Stimulated activated naive B cell treated with anti-CD40 and anti-IgM and Interleukin-4, amounts not matched to agents 10 μg/mL and 1 μg/mL and 100 μg/mL, for 72 hours (primary cell): Measurements from ENCODE around the gene TYMP.
"Not testable (repeated sequence)": the region's sequence is repeated elsewhere in the genome, so short reads cannot be mapped to it uniquely, and the experiment has no call there.

ENCODE experiments used
- ATAC-seq, 2 donors: fragments of 150-1000 bp; cut with Tn5 transposase; replicated peaks; 2 replicates each; pipeline ENCODE4 v1.10.0; 2021; ENCODE audit warnings: moderate library complexity in 1 of 2
- DNase-seq: peaks from one replicate; pipeline ENCODE4 v3.0.0; 2021
- H3K27ac Mint-ChIP-seq: one replicate; pipeline ENCODE4 v1.8.0; 2022; ENCODE audit warnings: mild to moderate bottlenecking, mixed read lengths
- H3K27me3 Mint-ChIP-seq, 2 donors: one replicate each; pipeline ENCODE4 v1.8.0; 2022; ENCODE audit warnings: mixed read lengths in 2 of 2
- H3K36me3 Mint-ChIP-seq, 2 donors: one replicate each; pipeline ENCODE4 v1.8.0; 2022; ENCODE audit warnings: mixed read lengths in 2 of 2, mild to moderate bottlenecking in 1 of 2
- H3K4me1 Mint-ChIP-seq, 2 donors: one replicate each; pipeline ENCODE4 v1.8.0; 2022; ENCODE audit warnings: mixed read lengths in 2 of 2, mild to moderate bottlenecking in 1 of 2
- H3K4me3 Mint-ChIP-seq, 2 donors: one replicate each; pipeline ENCODE4 v1.8.0; 2022; ENCODE audit warnings: mild to moderate bottlenecking in 2 of 2, mixed read lengths in 2 of 2, moderate library complexity in 1 of 2
- H3K9me3 Mint-ChIP-seq, 2 donors: one replicate each; pipeline ENCODE4 v1.8.0; 2022; ENCODE audit warnings: mixed read lengths in 2 of 2, mild to moderate bottlenecking in 1 of 2

Gene TYMP

DNA sequence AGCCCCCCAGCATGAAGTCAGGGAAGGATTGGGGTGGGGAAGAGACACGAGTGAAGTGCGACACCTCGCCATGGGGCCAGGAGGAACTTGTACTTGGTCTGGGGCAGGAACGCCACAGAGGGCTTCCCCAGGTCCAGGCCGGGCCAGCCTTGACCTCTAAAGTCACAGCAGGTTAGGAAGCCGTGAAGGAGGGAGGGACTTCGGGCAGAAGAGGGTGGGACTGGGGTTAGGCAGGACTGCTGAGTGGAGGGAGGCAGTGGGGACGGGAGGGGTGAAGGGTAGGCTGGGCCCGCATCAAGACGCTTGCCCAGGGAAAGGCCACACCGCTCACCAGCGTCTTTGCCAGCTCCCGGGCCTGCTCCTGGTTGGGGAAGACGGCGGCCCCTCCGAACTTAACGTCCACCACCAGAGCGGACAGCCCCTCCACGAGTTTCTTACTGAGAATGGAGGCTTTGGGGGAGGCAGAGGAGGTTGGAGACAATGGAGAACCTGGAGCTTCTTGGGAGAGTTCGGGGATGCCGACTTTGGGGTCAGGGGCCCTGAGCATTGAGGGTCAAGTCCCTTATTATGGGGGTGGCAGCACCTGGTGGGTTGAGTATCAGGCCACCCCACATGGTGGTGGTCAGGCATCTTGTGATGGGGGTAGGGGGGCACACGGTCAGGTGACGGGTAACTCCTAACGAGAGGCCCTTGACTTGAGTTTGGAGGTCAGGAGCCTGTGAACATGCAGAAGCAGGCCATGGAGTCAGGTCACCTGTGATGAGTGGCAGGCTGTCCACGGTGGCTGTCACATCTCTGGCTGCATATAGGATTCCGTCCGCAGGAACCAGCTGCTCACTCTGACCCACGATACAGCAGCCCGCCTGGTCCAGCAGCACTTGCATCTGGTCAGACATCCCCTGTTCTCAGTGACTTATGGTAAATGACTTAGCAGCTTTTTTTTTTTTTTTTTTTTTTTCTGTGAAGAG is 2.7 kb downstream of the TYMP start:
- peak; percentile 70 for DNase-seq
- peak overlapping the region; percentile 94 for H3K27ac Mint-ChIP-seq
- H3K9me3 Mint-ChIP-seq = no peaks in the 10 kb centered on the region
- H3K4me3 Mint-ChIP-seq = peak overlapping the region; percentile 87 to 93
- peak; percentile 22 to 23 for ATAC-seq
- no peaks in the 10 kb centered on the region for H3K27me3 Mint-ChIP-seq
- H3K4me1 Mint-ChIP-seq = peaks cover 40 to 70% of the 10 kb centered on the region in 2 donors
- peaks cover 46 to 47% of the 10 kb centered on the region in 2 donors for H3K36me3 Mint-ChIP-seq

DNA sequence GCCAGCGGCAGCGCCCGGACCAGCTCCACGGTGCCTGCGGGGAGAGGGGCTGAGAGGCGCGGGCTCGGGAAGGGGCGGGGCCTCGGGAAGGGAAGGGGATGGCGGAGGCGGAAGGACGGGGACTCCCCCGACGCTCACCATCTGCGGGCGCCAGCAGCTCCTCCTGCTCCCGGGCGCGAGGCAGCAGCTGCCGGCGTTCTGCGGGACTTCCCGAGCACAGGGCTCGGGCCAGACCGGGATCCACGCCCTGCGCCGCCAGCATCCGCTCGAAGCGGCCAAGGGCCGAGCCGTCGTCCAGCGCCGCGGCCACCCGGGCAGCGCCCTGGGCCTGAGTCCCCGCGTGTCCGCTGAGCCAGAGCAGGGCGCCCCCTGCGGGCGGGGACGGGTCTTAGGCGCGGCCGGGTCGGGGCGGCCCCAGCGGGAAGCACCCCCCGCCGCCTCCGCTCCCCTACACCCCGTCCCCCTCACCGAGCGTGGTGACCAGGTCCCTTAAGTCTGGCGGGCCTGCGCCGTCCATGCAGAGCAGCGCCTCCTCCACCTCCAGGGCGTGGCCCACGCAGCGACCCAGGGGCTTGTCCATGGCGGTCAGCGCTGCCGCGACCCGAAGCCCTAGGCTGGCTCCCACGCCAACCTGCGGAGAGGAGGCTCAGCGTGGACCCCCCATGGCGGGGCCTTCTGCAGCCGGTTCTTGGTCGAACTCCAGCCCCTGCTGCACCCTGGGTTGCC is 3.5 kb downstream of the TYMP start:
- Mint-ChIP-seq H3K36me3 (peaks cover 49 to 50% of the 10 kb centered on the region in 2 donors), H3K4me1 (peaks cover 40 to 70% of the 10 kb centered on the region in 2 donors), H3K9me3 (no peaks in the 10 kb centered on the region), H3K27me3 (no peaks in the 10 kb centered on the region), H3K27ac (peak overlapping the region; percentile 94), H3K4me3 (peak overlapping the region; percentile 92 to 93)
- peak; percentile 86 for DNase-seq
- peak; percentile 28 to 37 for ATAC-seq

DNA sequence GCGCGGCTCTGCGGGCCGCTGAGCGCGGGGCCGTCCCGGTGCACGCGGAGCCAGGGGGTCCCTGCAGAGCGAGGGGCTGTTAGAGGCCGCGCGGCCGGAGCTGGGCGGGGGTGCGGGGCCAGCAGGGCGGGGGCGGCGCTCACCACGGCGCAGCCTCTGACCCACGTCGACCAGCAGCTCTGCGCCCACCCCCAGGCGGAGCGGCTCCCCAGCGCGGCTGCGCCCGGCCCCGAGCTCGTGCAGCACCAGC is 4.0 kb downstream of the TYMP start:
- Mint-ChIP-seq H3K27me3 (no peaks in the 10 kb centered on the region), H3K36me3 (peaks cover 49 to 53% of the 10 kb centered on the region in 2 donors), H3K9me3 (no peaks in the 10 kb centered on the region), H3K4me1 (peaks cover 38 to 66% of the 10 kb centered on the region in 2 donors), H3K4me3 (peak overlapping the region; percentile 92 to 93), H3K27ac (peak overlapping the region; percentile 96)
- ATAC-seq = no peak
- no peak for DNase-seq

DNA sequence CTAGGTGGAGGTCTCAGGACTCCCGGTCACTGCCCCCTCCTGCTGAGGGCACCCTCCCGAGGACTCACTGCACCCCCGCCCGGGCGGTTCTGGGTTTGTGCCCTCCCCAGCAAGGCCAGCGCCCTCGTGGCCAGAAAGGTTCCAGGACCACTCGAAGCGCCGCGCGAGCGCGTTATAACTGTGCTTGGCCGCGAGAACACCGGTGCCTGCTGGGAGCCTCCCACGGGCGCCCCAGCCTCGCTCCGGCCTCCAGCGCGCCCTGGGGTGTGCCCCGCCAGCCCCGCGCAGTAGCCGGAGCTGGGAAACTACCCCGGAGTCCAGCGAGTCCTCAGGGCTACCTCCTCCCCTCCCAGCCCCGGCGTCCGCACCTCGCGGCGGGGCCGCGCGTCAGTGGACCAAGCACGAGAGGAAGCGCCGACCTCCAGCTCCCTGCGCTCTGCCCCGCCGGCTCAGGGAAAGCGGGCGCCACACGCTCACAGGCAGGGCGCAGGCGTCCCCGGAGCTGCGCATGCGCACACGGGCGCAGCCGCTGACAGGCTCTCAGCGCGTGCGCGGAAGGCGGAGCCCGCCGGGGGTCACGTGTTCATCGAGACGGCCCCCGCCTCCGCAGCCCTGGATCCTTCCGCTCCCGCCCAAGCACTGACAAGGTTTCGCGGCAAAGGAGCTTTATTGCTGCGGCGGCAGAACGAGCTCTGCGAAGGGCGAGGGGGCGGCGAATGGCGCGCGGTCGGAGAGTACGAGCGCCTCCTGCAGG is 4.5 kb downstream of the TYMP start, which contains the start of gene SCO2:
Gene SCO2 (minus strand): TSS at position 495 of the 754 bp plus-strand sequence. CDS start 1,187 bp downstream, outside the sequence.
- DNase-seq = peak; percentile 96
- peaks cover 52 to 54% of the 10 kb centered on the region in 2 donors for H3K36me3 Mint-ChIP-seq
- peak; percentile 57 for ATAC-seq
- no peaks in the 10 kb centered on the region for H3K9me3 Mint-ChIP-seq
- no peaks in the 10 kb centered on the region for H3K27me3 Mint-ChIP-seq
- H3K4me3 Mint-ChIP-seq = peak within 1 kb of the TSS; percentile 92 to 93
- peak within 1 kb of the TSS; percentile 96 for H3K27ac Mint-ChIP-seq
- H3K4me1 Mint-ChIP-seq = peaks cover 38 to 66% of the 10 kb centered on the region in 2 donors

DNA sequence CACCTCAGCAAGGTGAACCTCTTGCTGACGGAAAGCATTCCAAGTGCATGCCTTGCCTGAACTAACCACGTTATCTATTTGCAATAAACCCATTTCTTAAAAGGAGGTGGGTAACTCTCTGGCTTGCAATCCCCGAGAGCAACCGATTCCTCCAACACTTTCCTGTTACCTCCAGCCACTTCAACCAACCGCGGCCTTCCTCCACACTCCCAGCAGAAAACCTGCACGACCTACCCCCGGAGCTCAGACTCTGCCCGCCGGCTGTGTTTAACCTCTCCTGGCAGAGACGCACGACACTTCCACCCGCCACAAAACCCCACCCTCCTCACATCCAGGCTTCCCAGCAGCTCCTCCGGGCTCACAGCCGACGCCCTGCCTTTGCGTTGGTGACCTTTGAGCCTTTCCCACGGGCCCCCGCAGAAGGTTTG is 5.1 kb downstream of the TYMP start:
- Mint-ChIP-seq H3K27ac (peak overlapping the region; percentile 96), H3K9me3 (no peaks in the 10 kb centered on the region), H3K27me3 (no peaks in the 10 kb centered on the region), H3K4me3 (peak overlapping the region; percentile 92 to 93), H3K4me1 (peaks cover 38 to 66% of the 10 kb centered on the region in 2 donors), H3K36me3 (peaks cover 56 to 57% of the 10 kb centered on the region in 2 donors)
- DNase-seq = no peak
- no peak for ATAC-seq

DNA sequence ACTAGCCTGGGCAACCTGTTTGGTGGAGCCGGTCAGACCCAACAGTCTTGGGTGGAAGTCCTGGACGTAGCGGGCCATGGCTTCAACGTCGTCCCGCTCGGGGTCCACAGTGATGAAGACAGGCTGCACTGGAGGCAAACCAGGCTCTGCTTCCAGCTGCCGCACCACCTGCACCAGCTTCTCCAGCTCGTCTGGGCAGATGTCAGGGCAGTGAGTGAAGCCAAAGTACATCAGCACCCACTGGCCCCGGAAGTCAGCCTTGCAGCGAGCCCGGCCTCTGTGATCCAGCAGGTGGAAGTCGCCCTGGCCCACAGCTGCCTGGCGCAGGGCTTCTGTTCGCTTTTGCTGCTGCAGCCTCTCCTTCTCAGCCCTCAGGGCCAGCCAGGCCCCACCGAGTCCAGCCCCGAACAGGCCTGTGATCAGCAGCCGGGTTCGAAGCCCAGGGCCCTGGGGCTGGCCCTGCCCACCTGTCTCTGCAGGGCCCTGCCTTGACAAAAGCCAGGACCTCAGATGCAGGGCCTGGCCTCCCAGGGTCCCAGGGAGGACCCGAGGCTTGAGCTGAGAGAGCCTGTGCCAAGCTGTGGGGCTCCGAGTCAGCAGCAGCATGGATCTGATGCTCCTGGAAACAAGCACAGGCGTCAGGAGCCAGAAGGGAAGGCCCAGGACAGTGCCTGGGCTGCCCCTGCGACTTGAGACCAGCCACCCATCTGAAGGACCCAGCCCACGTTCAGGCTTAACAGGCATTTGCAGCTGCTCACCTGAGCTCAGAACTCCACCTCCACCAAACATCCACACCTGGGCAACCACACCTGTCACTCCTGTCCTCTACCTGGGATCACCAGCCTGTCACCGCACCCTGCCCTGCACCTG is 5.8 kb downstream of the TYMP start:
- peaks cover 36 to 62% of the 10 kb centered on the region in 2 donors for H3K4me1 Mint-ChIP-seq
- H3K4me3 Mint-ChIP-seq = peak overlapping the region; percentile 92 to 93
- H3K27me3 Mint-ChIP-seq = no peaks in the 10 kb centered on the region
- peaks cover 59 to 61% of the 10 kb centered on the region in 2 donors for H3K36me3 Mint-ChIP-seq
- H3K27ac Mint-ChIP-seq = peak overlapping the region; percentile 96
- DNase-seq = no peak
- H3K9me3 Mint-ChIP-seq = no peaks in the 10 kb centered on the region
- ATAC-seq = no peak

DNA sequence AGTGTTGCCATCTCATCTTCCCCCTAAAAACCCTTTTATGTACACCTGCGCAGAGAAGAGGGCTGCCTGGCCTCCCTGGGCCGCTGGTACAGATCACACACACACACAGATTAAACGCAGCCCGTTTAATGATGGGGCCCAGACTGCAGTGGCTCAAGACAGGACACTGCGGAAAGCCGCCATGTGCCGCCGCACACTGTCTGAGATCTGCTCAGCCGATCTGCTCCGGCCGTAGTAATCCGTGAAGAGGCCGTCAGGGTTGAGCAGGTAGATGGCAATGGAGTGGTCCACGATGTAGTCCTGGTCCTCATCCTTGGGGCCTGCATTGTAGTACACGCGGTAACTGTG is 6.4 kb downstream of the TYMP start:
- no peak for DNase-seq
- Mint-ChIP-seq H3K27ac (peak overlapping the region; percentile 96), H3K36me3 (peaks cover 59 to 60% of the 10 kb centered on the region in 2 donors), H3K9me3 (no peaks in the 10 kb centered on the region), H3K4me3 (peak overlapping the region; percentile 14 to 93), H3K4me1 (peaks cover 30 to 56% of the 10 kb centered on the region in 2 donors), H3K27me3 (no peaks in the 10 kb centered on the region)
- no peak for ATAC-seq

DNA sequence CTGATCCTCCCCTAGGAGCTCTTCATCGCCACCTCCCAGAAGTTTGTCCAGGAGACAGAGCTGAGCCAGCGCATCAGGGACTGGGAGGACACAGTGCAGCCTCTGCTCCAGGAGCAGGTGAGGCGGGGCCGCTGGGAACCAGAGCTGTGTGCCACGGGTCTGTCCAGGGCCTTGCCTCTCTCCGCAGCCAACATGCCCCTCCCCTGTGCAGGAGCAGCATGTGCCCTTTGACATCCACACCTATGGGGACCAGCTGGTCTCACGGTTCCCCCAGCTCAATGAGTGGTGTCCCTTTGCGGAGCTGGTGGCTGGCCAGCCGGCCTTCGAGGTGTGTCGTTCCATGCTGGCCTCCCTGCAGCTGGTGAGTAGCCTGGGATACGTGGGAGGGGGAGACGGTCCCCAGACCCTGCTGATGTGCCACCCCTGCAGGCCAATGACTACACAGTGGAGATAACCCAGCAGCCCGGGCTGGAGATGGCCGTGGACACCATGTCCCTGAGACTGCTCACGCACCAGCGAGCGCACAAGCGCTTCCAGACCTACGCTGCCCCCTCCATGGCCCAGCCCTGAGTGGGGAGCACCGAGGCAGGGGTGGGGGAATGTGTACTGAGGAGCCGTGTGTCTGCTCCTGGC is 6.9 kb downstream of the TYMP start:
- H3K4me1 Mint-ChIP-seq = peaks cover 25 to 51% of the 10 kb centered on the region in 2 donors
- H3K36me3 Mint-ChIP-seq = peaks cover 56 to 59% of the 10 kb centered on the region in 2 donors
- DNase-seq (no peak), ATAC-seq (no peak)
- H3K27ac Mint-ChIP-seq = peak overlapping the region; percentile 9
- H3K9me3 Mint-ChIP-seq = no peaks in the 10 kb centered on the region
- peak overlapping the region in 1 of 2 donors; percentile 33 for H3K4me3 Mint-ChIP-seq
- H3K27me3 Mint-ChIP-seq = no peaks in the 10 kb centered on the region

DNA sequence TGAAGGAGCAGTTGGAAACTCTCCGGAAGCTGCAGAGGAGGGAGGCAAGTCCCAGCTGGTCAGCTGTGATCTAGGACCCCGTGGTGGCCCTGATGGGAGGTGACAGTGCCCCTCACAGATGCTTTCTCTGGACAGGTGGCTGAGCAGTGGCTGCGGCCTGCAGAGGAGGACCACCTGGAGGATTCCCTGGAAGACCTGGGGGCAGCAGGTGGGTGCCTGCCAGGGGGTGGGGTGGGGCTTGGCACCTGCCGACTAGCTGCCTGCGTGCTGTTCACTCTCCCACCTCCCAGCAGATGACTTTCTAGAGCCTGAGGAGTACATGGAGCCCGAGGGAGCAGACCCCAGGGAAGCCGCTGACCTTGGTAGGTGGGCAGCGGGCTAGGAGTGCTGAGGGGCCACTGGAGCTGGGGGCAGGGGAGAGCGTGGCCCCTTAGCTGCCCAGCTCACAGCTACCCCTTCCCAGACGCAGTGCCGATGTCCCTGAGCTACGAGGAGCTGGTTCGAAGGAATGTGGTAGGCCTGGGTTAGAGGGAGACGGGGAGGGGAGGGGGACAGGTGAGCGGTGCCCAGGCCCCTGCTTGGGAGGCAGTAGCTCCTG is 7.5 kb downstream of the TYMP start:
- H3K36me3 Mint-ChIP-seq = peaks cover 55 to 58% of the 10 kb centered on the region in 2 donors
- H3K27me3 Mint-ChIP-seq = no peaks in the 10 kb centered on the region
- H3K27ac Mint-ChIP-seq = peak overlapping the region; percentile 59

DNA sequence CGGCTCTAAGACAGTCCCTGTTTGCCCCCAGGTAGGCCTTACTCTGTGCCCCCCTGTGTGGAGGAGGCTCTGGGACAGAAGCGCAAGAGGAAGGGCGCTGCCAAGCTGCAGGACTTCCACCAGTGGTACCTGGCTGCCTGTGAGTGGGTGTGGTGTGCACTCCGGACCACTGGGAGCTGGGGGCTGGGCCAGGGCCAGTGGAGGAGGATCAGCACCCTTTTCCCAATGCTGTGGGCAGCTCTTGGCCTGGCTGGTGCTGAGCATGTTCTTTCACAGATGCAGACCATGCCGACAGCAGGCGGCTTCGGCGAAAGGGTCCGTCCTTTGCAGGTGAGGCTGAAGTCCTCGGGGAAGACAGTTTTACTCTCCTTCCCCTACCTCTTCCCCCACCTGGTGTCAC is 8.1 kb downstream of the TYMP start:
- H3K27me3 Mint-ChIP-seq = no peaks in the 10 kb centered on the region
- ATAC-seq = no peak
- H3K4me3 Mint-ChIP-seq = no peak overlapping the region
- no peak overlapping the region for H3K27ac Mint-ChIP-seq
- no peak for DNase-seq
- H3K4me1 Mint-ChIP-seq = peaks cover 15 to 39% of the 10 kb centered on the region in 2 donors
- H3K36me3 Mint-ChIP-seq = peaks cover 50 to 56% of the 10 kb centered on the region in 2 donors
- H3K9me3 Mint-ChIP-seq = no peaks in the 10 kb centered on the region

More for the DNA sequence above, 7.5 kb downstream of the TYMP start:
- ATAC-seq (no peak), DNase-seq (no peak)
- peaks cover 21 to 45% of the 10 kb centered on the region in 2 donors for H3K4me1 Mint-ChIP-seq
- no peaks in the 10 kb centered on the region for H3K9me3 Mint-ChIP-seq
- H3K4me3 Mint-ChIP-seq = no peak overlapping the region

DNA sequence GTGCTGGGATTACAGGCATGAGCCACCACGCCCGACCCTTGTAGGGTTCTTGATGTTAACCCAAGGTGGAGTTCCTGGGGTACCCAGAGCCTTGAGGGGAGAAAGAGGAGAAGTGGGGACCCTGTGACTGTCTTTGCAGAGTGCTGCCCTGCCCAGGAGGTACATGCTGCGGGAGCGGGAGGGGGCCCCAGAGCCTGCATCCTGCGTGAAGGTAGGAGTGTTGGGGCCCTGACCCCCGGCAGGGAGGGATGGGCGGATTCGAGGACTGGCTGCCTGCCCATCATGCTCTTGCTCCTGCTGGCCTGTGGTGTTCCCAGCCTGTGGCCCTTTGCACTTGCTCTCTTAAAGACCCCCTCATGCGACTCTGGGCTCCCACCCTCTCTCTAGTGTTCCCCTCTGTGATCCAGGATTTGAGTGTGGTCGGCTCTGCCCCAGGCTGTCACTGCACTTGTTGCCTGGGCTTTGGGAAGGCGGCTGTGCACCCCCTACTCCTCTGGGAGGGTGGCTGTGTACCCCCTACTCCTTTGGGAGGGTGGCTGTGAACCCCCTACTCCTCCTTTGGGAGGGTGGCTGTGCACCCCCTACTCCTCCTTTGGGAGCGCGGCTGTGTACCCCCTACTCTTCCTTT is 8.9 kb downstream of the TYMP start:
- ATAC-seq = no peak
- H3K4me3 Mint-ChIP-seq = no peak overlapping the region
- no peak for DNase-seq
- no peaks in the 10 kb centered on the region for H3K9me3 Mint-ChIP-seq
- H3K27ac Mint-ChIP-seq = no peak overlapping the region
- no peaks in the 10 kb centered on the region for H3K27me3 Mint-ChIP-seq
- H3K4me1 Mint-ChIP-seq = peaks cover 13 to 36% of the 10 kb centered on the region in 2 donors
- peaks cover 51 to 61% of the 10 kb centered on the region in 2 donors for H3K36me3 Mint-ChIP-seq

DNA sequence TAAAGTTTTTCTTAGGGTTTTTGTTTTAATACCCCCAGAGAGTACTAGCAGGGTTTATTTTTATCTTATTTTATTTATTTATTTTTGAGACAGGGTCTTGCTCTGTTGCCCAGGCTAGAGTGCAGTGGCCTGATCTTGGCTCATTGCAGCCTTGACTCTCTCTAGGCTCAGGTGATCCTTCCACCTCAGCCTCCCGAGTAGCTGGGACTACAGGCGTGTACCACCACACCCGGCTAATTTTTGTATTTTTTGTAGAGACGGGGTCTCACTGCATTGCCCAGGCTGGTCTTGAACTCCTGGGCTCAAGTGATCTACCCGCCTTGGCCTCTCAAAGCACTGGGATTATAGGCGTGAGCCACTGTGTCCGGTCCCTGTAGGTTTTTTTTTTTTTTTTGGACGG is 9.6 kb downstream of the TYMP start:
- H3K9me3 Mint-ChIP-seq, H3K4me3 Mint-ChIP-seq, H3K27me3 Mint-ChIP-seq, H3K27ac Mint-ChIP-seq, DNase-seq, ATAC-seq: not testable (repeated sequence)
- H3K4me1 Mint-ChIP-seq = peaks cover 15 to 31% of the 10 kb centered on the region in 2 donors
- peaks cover 48 to 66% of the 10 kb centered on the region in 2 donors for H3K36me3 Mint-ChIP-seq
